DMS114 treated with DMSO at 0.1 percent for 48 hours (cell line): ENCODE results near the gene TRAK2.
"Not testable (repeated sequence)": the region's sequence is repeated elsewhere in the genome, so short reads cannot be mapped to it uniquely, and the experiment has no call there.

Experiments used
- DNase-seq: peaks from one replicate; lab custom pipeline; 2025; ENCODE audit not compliant: unreplicated experiment; lab: John Stamatoyannopoulos, UW

Gene TRAK2

DNA sequence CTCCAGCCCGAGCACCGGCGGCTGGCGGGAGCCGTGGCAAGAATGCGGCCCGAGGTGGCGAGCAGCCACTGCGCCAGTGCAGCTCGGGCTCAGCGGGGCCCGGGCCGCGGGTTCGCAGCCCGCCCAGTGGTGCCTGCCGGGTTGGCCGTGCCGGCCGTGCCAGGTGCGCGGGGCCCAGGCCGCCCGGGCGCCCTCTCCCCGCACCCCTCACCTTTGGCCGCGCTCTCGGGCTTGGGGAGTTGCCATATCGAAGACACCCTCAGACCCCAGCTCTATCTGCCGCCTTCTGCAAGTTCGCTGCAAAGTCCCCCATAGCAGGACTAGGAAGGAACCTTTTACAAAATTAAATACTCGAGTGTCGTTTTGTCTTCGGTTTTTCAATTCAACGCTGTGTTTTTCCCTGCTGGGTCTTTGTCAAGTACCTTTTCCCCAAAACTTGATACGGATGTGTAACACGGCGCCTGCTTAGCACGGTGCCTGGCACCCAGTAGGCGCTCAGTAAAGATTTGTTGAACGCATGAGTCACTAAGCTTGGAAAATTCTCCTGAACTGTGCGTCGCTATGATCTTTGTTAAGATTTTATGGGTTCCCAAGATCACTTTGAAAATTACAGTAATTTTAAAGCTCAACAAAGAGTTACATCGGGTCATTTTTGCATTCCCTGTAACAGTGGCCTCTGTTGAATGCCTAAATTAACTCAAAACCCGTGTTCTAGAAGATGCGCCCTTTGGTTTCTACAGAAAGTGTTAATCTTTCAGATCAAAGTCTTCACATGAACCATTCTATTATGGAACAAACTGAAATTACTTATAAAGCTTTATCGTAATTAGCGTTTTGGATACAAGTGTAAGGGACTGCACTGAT is 1.0 kb upstream of the TRAK2 start:
- DNase-seq: no peak

DNA sequence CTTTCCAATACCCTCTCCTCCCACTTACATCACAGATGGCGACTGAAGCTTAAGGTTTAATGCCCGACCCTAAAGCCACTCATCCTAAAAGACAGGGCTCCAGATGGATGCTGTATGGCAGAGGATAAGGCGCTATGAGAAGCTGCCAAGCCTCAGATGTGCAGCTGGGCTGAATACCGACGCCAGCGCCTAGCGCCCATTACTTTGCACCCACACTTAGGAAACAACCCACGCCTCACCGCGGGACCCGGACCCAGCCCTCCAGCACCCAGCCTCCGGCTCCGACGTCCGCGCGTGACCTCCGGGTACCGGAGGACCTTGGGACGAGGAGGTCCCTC is 335 bp downstream of the TRAK2 start:
- no peak for DNase-seq

DNA sequence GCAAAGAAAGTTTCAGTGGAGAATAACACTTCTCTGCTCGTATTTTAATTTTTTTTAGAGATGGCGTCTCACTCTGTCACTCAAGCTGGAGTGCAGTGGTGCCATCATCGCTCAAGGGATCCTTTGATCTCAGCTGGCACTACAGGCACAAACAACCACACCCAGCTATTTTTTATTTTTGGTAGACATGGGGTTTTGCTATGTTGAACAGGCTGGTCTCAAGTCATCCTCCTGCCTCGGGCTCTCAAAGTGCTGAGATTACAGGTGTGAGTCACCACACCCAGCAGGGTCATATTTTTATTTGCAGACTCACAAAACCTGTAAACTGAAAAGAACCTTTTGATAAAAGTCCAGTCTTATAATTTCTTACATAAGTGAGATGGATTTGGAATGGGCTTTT is 2.6 kb downstream of the TRAK2 start:
- DNase-seq: no peak

DNA sequence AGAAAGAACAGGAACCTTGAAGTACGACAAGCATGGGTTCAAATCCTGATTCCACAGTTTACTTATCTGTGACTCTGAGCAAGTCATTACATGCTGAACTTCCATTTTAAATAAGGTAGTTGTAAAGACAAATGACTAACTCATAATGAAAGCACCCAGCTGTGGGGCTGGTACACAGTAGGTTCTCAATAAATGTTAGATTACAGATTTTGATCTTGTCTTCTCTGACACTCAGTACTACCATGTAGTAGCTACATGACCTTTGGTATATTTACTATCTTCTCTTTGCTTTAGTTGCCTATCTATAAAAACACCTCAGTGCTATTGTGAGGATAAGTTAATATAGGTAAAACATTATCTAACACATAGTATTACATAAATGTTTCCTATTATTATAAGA is 3.2 kb downstream of the TRAK2 start:
- no peak for DNase-seq

DNA sequence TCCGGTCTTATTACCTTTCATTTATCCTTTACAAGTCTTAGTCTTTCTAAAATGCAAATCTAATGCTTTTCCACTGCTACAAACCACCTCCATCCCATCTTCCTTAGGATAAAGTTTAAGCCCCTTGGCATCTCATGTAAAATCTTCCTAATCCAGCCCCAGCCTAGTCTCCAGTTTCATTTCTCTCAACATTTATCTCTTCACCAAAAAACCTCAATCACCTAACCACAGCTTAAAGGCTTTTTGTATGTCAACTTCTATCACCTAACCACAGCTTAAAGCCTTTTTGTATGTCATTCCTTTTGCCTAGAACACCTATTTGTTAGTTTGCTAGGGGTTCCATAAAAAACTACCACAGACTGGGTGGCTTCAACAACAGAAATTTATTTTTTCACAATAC is 4.2 kb downstream of the TRAK2 start:
- no peak for DNase-seq

DNA sequence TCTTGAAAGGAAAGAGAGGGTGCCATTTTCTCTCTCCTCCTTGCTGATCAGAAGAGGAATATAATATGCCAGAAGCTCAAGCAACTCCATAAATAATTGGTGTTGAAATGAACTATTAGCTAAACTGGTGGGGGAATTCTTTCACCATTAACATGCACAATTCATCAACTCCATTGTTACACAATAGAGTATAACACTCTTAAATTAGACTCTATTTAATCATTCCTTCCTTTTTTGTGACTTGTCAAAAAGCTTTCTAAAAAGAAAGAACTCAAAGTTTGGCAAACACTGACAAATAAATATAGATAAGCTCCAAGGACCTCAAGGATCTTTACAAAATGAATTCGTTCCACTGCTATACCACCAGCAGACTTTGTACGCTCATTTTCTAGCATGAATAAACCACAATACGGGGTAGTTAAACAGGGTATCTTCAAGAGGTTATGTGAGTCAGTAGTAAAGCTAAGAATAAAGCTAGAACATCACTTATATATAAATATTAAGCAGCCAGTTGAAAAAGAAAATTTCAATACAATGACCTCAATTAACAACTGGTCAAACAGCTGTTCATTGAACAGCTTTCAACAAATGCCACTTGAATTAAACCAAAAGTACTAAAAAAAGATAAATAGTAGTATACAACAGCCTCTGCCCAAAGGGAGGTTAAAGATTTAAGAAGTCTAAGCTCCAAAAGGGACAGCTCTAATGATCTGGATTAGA is 6.4 kb downstream of the TRAK2 start:
- no peak for DNase-seq

DNA sequence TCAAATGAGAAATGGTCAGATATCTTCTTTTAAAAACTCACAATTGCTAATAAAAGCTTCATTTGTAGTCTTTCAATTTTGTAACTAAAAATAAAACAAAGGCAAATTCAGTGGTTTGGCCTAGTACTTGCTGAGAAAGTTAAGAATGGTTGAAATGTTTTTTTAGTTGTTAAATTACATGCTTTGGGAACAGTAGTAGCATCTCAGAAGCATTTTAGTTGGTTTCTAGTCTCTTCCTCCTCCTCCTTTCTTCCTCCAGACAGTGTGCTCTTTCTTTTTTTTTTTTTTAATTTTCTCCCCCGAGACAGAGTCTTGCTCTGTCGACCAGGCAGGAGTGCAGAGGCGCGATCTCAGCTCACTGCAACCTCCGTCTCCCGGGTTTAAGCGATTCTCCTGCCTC is 9.8 kb downstream of the TRAK2 start:
- DNase-seq: no peak

DNA sequence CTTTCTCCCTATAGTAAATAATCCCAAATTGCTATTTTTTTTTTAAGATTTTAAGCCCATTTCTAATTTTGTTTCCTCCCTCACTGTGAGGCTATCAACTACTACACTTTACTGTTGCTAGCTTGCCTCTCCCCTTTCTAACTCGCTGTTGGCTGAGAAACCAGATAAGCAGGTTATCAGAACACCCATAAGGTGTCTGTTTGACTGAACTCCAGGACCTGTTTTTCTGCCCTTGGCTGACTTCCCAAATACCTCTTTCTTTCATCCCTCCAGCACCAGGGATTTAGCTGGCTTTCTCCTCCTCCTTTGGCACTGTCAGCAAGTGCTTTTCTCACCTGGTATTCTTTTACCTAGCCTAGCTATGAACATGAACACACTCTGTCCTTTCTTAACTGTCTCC is 11.1 kb downstream of the TRAK2 start:
- DNase-seq: no peak

DNA sequence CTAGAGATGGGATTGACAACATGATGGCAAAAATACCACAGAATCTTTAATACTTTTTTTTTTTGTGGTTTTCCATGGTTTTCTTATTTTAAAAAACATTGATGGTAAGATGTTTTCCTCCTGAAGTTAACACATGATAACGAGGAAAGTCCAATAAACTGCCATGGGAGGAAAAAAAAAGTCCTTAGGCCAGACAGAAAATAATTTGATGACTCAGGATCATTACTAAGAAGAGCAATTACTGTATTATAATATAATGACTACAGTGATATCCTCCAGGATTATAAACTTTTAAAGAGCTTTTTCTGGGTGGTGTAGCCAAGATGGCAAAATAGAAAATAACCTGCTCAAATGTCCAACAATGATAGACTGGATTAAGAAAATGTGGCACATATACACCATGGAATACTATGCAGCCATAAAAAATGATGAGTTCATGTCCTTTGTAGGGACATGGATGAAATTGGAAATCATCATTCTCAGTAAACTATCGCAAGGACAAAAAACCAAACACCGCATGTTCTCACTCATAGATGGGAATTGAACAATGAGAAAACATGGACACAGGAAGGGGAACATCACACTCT is 11.8 kb downstream of the TRAK2 start:
- DNase-seq: not testable (repeated sequence)

DNA sequence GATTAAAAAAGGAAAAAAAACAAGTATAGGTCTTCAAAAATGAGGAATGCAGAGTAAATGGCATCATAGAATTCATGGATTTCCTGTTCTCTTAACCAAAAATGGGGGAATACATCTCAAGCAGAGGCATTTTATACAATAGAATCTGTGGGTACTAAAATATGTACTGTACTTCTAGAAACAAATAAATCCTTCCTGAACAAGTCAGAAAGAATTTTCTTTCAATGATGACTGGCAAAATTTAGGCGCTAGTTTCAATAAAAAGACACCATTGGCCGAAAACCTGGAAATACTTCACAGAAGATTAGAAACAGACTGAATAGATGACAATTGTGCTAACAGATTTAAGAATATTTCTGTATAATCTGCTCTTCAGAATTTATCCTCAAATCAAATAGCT is 15.1 kb downstream of the TRAK2 start:
- DNase-seq: no peak

DNA sequence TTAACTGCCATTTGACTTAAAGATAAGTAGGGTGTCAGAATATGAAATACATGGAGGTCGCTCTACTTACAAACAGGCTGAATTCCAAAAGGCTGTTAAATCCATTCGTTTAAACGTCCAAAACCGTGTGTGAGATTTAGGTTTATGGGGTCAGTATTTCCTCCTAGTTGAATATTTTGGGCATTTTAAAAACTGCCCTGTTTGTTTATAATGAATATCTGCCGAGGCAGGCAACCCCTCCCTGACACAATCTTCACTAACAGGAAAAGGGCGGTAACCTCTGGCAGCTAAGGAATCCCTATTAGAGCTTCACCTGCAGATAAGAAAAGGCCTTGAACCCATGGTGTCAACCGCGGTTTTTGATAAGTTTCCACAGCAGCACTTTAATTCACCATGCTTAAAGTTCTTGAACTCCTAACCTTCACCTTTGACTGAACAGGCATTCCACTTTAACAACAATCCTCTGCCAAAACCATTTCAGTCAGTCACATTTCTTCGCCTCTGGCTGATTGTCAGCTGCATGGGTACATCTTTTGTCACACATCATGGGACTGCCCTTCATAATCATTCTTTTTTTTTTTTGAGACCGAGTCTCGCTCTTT is 17.8 kb downstream of the TRAK2 start:
- no peak for DNase-seq

DNA sequence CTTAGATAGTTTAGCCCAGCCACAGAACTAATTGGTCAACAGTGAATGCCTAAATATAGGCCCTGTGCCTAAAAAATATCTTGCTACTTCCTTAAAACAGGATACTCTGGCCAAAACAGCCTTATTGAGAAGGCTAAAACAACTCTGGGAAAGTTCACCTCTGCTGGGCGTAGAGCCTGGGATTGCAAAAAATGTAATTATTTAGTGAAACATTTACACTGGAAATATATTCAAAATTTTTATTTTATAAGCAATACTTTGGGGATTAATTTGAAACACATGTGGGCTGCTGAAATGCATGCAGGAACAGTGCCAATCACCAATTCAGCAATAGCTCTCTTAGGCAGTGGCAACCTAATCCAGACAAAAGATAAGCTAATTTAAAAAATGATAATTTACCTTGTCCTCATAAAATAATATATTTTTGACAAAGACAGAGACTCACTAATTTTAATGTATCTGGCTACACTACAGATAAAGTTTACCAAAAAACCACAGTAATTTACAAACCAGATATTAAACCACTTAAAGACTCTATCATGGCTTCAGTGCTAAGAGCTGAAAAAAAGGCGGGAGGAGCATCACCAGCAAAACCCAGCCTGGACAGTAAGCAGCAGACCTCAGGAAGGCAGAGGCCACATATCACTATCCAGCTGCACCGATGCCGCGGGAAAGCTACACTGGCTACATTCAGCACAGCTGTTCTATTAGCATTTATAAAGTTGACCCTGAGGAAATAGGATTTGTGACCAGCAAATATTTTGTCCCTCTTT is 18.5 kb downstream of the TRAK2 start:
- DNase-seq: no peak

DNA sequence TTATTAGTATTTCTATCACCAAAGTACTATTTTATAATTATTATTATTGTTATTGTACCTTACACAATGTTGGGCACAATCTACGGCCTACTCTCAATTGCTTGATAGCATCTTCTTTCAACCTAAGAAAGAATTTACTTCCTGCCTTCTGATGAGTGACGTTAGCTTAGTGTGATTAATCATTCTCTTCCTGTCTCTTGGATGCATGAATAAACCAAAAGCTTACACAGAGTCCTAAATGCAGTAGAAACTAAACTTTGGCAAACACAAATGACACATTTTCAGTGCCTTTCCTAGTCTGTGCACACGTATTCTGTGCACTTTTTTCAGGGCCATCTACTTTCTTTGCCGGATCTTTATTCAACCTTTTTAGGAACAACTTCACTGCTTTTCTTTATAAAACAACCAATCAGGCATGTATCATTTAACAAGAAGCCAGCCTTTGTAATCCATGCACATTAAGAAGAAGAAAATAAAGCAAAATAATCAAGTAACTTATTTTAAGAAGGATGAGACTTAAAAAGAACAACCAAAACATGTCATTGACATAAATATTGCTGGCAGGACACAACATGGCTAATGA is 19.1 kb downstream of the TRAK2 start:
- no peak for DNase-seq

DNA sequence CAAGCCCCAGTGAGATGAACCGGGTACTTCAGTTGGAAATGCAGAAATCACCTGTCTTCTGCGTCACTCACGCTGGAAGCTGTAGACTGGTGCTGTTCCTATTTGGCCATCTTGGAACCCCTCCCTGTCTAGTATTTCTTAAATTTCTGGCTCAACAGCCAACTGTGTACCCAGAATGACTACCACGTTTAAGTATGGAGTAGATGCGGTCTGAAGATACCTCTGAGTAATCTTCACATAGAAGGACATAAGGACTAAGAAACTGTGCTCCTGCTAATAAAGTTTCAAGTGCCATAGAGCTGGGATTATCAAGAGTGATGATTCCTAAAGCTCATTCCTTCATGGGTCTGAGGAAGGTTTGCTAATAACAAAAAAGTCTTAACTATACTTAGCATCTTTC is 20.4 kb downstream of the TRAK2 start:
- DNase-seq: no peak

DNA sequence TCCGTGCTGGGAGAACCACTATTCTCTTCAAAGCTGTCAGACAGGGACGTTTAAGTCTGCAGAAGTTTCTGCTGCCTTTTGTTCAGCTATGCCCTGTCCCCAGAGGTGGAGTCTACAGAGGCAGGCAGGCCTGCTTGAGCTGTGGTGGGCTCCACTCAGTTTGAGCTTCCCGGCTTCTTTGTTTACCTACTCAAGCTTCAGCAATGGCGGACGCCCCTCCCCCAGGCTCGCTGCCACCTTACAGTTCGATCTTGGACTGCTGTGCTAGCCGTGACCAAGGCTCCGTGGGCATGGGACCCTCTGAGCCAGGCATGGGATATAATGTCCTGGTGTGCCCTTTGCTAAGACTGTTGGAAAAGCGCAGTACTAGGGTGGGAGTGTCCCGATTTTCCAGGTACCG is 20.9 kb downstream of the TRAK2 start:
- DNase-seq: not testable (repeated sequence)

DNA sequence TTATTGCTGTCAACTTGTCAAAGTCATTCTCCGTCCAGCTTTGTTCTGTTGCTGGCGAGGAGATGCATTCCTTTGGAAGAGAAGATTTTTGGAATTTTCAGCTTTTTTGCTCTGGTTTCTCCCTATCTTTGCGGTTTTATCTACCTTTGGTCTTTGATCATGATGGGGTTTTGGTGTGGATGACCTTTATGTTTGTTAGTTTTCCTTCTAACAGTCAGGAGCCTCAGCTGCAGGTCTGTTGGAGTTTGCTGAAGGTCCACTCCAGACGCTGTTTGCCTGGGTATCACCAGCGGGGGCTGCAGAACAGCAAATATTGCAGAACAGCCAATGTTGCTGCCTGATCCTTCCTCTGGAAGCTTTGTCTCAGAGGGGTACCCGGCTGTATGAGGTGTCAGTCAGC is 21.4 kb downstream of the TRAK2 start:
- not testable (repeated sequence) for DNase-seq

DNA sequence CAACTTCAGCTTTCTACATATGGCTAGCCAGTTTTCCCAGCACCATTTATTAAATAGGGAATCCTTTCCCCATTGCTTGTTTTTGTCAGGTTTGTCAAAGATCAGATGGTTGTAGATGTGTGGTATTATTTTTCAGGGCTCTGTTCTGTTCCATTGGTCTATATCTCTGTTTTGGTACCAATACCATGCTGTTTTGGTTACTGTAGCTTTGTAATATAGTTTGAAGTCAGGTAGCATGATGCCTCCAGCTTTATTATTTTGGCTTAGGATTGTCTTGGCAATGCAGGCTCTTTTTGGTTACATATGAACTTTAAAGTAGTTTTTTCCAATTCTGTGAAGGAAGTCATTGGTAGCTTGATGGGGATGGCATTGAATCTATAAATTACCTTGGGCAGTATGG is 22.9 kb downstream of the TRAK2 start:
- not testable (repeated sequence) for DNase-seq

DNA sequence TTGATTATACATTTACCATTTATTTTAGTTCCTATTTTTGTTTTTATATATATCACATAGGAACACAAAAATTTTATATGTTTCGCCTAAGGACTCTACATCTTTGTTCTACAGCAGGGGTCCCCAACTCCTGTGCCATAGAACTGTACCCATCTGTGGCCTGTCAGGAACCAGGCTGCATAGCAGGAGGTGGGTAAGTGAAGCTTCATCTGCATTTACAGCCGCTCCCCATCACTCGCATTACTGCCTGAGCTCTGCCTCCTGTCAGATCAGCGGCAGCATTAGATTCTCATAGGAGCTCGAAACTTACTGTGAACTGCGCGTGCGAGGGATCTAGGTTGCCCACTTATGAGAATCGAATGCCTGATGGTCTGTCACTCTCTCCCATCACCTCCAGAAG is 25.3 kb downstream of the TRAK2 start:
- no peak for DNase-seq

DNA sequence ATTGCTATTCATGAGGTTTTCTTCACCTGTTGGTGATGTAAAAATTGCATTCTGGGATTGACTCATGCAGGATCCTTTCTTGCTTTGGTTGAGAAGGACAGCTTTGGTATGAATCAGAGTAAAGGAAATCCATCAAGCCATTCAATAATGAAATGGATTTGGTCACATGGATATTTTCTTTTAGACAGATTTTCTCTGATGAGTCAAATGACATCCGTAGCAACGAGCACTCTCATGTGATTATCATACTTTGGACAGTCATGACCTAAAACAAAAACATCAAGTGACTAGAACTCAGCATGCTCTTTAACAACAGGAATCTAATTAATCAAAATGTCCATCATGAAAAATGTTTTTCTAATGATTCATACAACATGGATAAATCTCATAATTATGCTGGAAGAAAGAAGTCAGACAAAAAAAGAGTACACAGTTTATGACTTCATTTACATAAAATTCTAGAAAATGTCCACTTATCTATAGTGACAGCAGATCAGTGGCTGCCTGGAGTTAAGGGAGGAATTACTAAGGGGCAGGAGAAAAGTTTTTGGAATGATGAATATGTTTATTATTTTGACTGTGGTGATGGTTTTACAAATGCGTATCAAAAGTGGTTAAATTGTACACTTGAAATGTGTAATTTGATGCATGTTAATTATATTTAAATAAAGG is 30.7 kb downstream of the TRAK2 start:
- DNase-seq: no peak

DNA sequence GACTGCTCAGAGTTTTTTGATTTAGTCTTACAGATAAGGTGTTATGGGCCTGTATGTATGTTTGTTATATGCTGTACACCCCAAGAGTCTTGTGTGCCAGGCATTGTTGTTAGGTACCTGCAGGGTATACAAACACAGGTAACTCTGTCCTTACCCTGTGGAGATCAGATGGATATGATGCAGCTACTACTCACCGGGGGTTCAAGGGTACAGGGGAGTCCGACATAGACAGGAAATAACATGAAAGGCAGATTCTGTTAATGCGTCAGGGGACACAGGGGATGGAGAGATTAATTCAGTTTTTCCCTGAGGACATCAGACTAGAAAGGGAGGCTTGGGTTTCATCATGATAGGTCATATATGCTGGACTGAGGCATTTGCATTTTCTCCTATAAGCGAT is 31.3 kb downstream of the TRAK2 start:
- no peak for DNase-seq
